ENCODE data around the gene DNAJC24.

GRCh38 chr11:31419138-31419537 lies 49.5 kb downstream of the DNAJC24 start:
- TF ChIP-seq POLR2A (IDR thresholded peaks at IDR 0.05) (no peak), POLR2AphosphoS5 (IDR thresholded peaks at IDR 0.05) (no peak)

Measured in prostate gland (tissue), 1 donor.